Thyroid gland (tissue), 4 donors: ENCODE data around the gene CTNNBL1. TPM values are rescaled to one million over a fixed set of nuclear protein-coding genes. Genes with fewer than 3 reads are reported as not detected.

Experiments
- DNase-seq, 2 donors: peaks; one replicate each; pipeline ENCODE4 v3.0.0-alpha.2; 2019
- H3K27ac ChIP-seq, 3 donors: fragments of 200-600 bp; sonication (generic); 1 replicate in 2 of 3; 2 replicates in 1 of 3; pipeline ENCODE4 v1.5.1; 2016 to 2019; ENCODE audit warnings: mild to moderate bottlenecking in 1 of 3, moderate library complexity in 1 of 3
- H3K27me3 ChIP-seq: fragments of 200-600 bp; sonication (generic); one replicate; pipeline ENCODE4 v1.5.1; 2019
- H3K36me3 ChIP-seq, 2 donors: fragments of 200-600 bp; sonication (generic); one replicate each; pipeline ENCODE4 v1.5.1; 2016 to 2019
- H3K4me1 ChIP-seq, 2 donors: fragments of 200-600 bp; sonication (generic); one replicate each; pipeline ENCODE4 v1.5.1; 2017 to 2019
- H3K4me3 ChIP-seq, 3 donors: fragments of 200-600 bp; sonication (generic); replicated peaks in 1 of 3; 1 replicate in 2 of 3; 2 replicates in 1 of 3; pipeline ENCODE4 v1.5.1; 2016; ENCODE audit warnings: mild to moderate bottlenecking in 1 of 3
- H3K9me3 ChIP-seq: fragments of 200-600 bp; sonication (generic); one replicate; pipeline ENCODE4 v1.5.1; 2017
- CTCF ChIP-seq, 6 experiments: fragments of 200-600 bp in 3 of 6; fragments of 450-650 bp in 3 of 6; sonication (generic) in 3 of 6; IDR thresholded peaks; one replicate each; pipeline ENCODE4 v1.5.1; 2016 to 2019; ENCODE audit warnings: antibody characterized with exemption in 6 of 6, mild to moderate bottlenecking in 2 of 6, inconsistent platforms in 1 of 6, moderate library complexity in 1 of 6
- POLR2A ChIP-seq, 2 donors: fragments of 450-650 bp; IDR thresholded peaks; one replicate each; pipeline ENCODE4 v1.6.1; 2017; ENCODE audit warnings: antibody characterized with exemption in 2 of 2, mild to moderate bottlenecking in 2 of 2, moderate library complexity in 1 of 2
- WGBS, 2 donors: methylation state at CpG; one replicate each; pipeline ENCODE4 v1.1.5; 2017; 5-methylcytosine and 5-hydroxymethylcytosine counted together
- intact Hi-C: fragments of 100-400 bp; cut with DNase I; formaldehyde crosslinking; loops from one replicate; pipeline ENCODE4 v1.15.1; 2023
- total RNA-seq, 4 donors: library from RNA; depleted of rRNA; stranded (reverse); fragments of >200 nt; gene quantifications; one replicate each; pipeline ENCODE4 v1.2.3, GENCODE V29; 2016

CTNNBL1 gene
- total RNA-seq, 4 donors from 2014 or later = 22.3 to 31.2 (median 24.6) TPM

- Histone ChIP-seq H3K4me1 (no peaks in the 10 kb centered on the region), H3K27me3 (no peaks in the 10 kb centered on the region), H3K4me3 (no peak overlapping the region), H3K36me3 (peaks cover 0 to 2% of the 10 kb centered on the region in 2 donors), H3K9me3 (no peaks in the 10 kb centered on the region), H3K27ac (no peak overlapping the region)
- TF ChIP-seq CTCF (IDR thresholded peaks at IDR 0.05) (no peak), POLR2A (IDR thresholded peaks at IDR 0.05) (no peak)
- intact Hi-C loops = no loop called here
- DNase-seq = no peak
- 92 to 98% methylated on average over 5 of the region's 5 CpGs for WGBS, 2 donors
Measured at GRCh38 chr20:37845878-37846277, 152.0 kb downstream of the CTNNBL1 start.

DNA sequence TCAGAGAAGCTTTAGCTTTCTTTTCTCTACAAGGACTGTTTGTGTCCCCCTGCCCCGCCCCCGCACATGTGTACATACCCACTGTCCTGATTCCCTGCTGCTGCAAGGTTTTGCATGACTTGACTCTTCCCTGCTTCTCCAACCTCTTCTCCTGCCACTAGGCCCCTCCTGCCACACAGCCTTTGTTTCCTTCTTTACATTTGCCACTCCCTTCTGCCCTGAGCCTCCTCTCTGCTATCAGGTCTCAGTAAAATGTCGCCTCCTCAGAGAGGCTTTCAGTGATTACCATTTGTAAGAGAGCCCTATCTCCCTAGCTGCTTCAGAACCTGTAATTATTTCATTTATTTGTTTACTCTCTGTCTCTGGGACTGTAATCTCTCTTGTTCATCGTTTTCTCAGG is 152.7 kb downstream of the CTNNBL1 start:
- WGBS, 2 donors = 84 to 85% methylated on average over 4 of the region's 4 CpGs
- Histone ChIP-seq H3K9me3 (no peaks in the 10 kb centered on the region), H3K27ac (no peak overlapping the region), H3K4me1 (no peaks in the 10 kb centered on the region), H3K4me3 (no peak overlapping the region), H3K27me3 (no peaks in the 10 kb centered on the region), H3K36me3 (peaks cover 0 to 2% of the 10 kb centered on the region in 2 donors)
- TF ChIP-seq POLR2A (IDR thresholded peaks at IDR 0.05) = no peak
- no peak for TF ChIP-seq CTCF (IDR thresholded peaks at IDR 0.05)
- intact Hi-C loops = no loop called here
- no peak for DNase-seq

DNA sequence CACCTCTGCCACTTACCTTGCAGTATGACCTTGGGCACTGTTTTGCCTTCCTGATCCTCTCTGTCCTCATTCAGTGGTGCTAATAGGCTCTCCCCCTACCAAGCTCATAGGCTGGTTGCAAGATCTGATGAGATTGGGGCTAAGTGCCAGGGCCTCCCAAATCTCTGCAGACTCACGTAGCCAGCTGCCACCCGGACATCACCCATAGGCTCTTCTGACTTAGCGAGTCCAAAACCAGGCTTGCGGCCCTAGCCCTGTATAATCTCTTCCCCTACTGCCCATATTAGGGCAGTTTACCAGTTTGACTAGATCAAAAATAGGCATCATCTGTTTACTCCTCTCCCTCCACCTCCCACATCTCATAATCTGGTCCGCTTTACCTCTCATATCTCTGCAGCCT is 154.9 kb downstream of the CTNNBL1 start:
- H3K36me3 ChIP-seq = no peaks in the 10 kb centered on the region
- H3K4me1 ChIP-seq = no peaks in the 10 kb centered on the region
- no peak for DNase-seq
- intact Hi-C loops = no loop called here
- TF ChIP-seq POLR2A (IDR thresholded peaks at IDR 0.05) (no peak), CTCF (IDR thresholded peaks at IDR 0.05) (no peak)
- no peaks in the 10 kb centered on the region for H3K9me3 ChIP-seq
- H3K4me3 ChIP-seq = no peak overlapping the region
- no peak overlapping the region for H3K27ac ChIP-seq
- no peaks in the 10 kb centered on the region for H3K27me3 ChIP-seq
- WGBS, 2 donors = 76 to 78% methylated on average over 5 of the region's 5 CpGs

DNA sequence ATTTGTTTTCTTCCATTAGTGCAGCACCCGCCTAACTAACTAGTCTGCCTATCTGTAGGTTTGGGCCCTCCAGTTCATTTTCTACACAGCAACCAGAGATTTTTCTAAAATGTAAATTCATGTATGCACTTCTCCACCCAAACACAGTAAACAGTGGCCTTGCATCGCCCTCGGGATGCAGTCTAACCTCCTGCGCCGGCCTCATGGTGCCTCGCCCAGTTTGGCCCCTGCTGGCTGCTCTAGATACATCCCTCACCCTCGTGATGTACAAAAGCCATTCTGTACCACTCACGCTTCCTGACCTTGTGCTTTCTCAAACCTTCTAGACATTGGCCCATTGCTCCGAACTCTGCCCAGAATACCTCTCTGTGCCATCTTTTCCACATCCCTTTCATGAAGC is 155.3 kb downstream of the CTNNBL1 start:
- no peaks in the 10 kb centered on the region for H3K36me3 ChIP-seq
- no peaks in the 10 kb centered on the region for H3K9me3 ChIP-seq
- intact Hi-C loops = no loop called here
- no peak overlapping the region for H3K4me3 ChIP-seq
- WGBS, 2 donors = 97% methylated on average over 9 of the region's 9 CpGs
- no peak for DNase-seq
- TF ChIP-seq CTCF (IDR thresholded peaks at IDR 0.05) = no peak
- TF ChIP-seq POLR2A (IDR thresholded peaks at IDR 0.05) = no peak
- H3K27ac ChIP-seq = no peak overlapping the region
- no peaks in the 10 kb centered on the region for H3K4me1 ChIP-seq
- no peaks in the 10 kb centered on the region for H3K27me3 ChIP-seq

GRCh38 chr20:37849566-37849965 is 155.7 kb downstream of the CTNNBL1 start:
- H3K27me3 ChIP-seq = no peaks in the 10 kb centered on the region
- intact Hi-C loops = no loop called here
- DNase-seq = no peak
- H3K4me3 ChIP-seq = no peak overlapping the region
- no peaks in the 10 kb centered on the region for H3K4me1 ChIP-seq
- no peak overlapping the region for H3K27ac ChIP-seq
- 92 to 96% methylated on average over 2 of the region's 2 CpGs for WGBS, 2 donors
- TF ChIP-seq POLR2A (IDR thresholded peaks at IDR 0.05) = no peak
- TF ChIP-seq CTCF (IDR thresholded peaks at IDR 0.05) = no peak
- no peaks in the 10 kb centered on the region for H3K9me3 ChIP-seq
- H3K36me3 ChIP-seq = no peaks in the 10 kb centered on the region
